WTC11 (cell line): ENCODE results near the gene GATB. TPM values are rescaled to one million over a fixed set of nuclear protein-coding genes. Genes with fewer than 3 reads are reported as not detected.

ENCODE experiments used
- ATAC-seq: fragments of 200-7000 bp; cut with Tn5 transposase; 2 replicates; pipeline ENCODE4 v1.10.0; 2021; ENCODE audit warnings: mild to moderate bottlenecking, moderate library complexity
- CTCF ChIA-PET: fragments of 300-600 bp; sonication (Branson Sonifier 250); formaldehyde crosslinking; loops from one replicate; lab custom pipeline; 2021; ENCODE audit warnings: antibody characterized with exemption; lab: Charles Lee
- POLR2A ChIA-PET: fragments of 350-600 bp; sonication (Branson Sonifier 250); formaldehyde crosslinking; loops from one replicate; lab custom pipeline; 2021; ENCODE audit warnings: antibody characterized with exemption; lab: Charles Lee
- DNase-seq: peaks from one replicate; pipeline ENCODE4 v3.0.0; 2021; ENCODE audit warnings: low spot score
- H3K27ac Mint-ChIP-seq: 2 replicates; pipeline ENCODE4 v1.8.0; 2021; ENCODE audit warnings: mixed read lengths
- H3K27me3 Mint-ChIP-seq: 2 replicates; pipeline ENCODE4 v1.8.0; 2021; ENCODE audit warnings: low read depth, mild to moderate bottlenecking, moderate library complexity, mixed read lengths
- H3K36me3 Mint-ChIP-seq: 2 replicates; pipeline ENCODE4 v1.8.0; 2021; ENCODE audit warnings: mixed read lengths
- H3K4me1 Mint-ChIP-seq: 2 replicates; pipeline ENCODE4 v1.8.0; 2022; ENCODE audit warnings: mixed read lengths
- H3K4me3 Mint-ChIP-seq: 2 replicates; pipeline ENCODE4 v1.8.0; 2021; ENCODE audit warnings: mild to moderate bottlenecking, moderate library complexity, mixed read lengths
- H3K9me3 Mint-ChIP-seq: 2 replicates; pipeline ENCODE4 v1.8.0; 2021; ENCODE audit warnings: mixed read lengths
- AFF4 ChIP-seq: sonication (generic); formaldehyde crosslinking; IDR thresholded peaks from 2 replicates; pipeline ENCODE4 v1.8.1; 2023; ENCODE audit warnings: mild to moderate bottlenecking, missing genetic modification reagents, borderline replicate concordance
- CREB1 ChIP-seq: sonication (generic); formaldehyde crosslinking; IDR thresholded peaks from 2 replicates; pipeline ENCODE4 v1.8.0; 2023; ENCODE audit warnings: mild to moderate bottlenecking, missing genetic modification reagents
- CREM ChIP-seq: sonication (generic); formaldehyde crosslinking; IDR thresholded peaks from 2 replicates; pipeline ENCODE4 v1.8.1; 2022; ENCODE audit warnings: mild to moderate bottlenecking, missing genetic modification reagents, moderate library complexity
- EMX1 ChIP-seq: fragments of 250-450 bp; sonication (Bioruptor Pico); IDR thresholded peaks from 2 replicates; pipeline ENCODE4 v1.8.0; 2021; ENCODE audit warnings: mild to moderate bottlenecking
- ERG ChIP-seq: fragments of 250-450 bp; sonication (Bioruptor Pico); IDR thresholded peaks from 2 replicates; pipeline ENCODE4 v1.8.0; 2021; ENCODE audit warnings: mild to moderate bottlenecking
- ESRRA ChIP-seq: sonication (generic); formaldehyde crosslinking; IDR thresholded peaks from 2 replicates; pipeline ENCODE4 v1.8.1; 2022; ENCODE audit warnings: mild to moderate bottlenecking, missing genetic modification reagents, borderline replicate concordance
- ETV6 ChIP-seq: sonication (generic); formaldehyde crosslinking; IDR thresholded peaks from 2 replicates; pipeline ENCODE4 v1.8.1; 2022; ENCODE audit warnings: mild to moderate bottlenecking, missing genetic modification reagents
- GABPB1 ChIP-seq: sonication (generic); formaldehyde crosslinking; IDR thresholded peaks from 2 replicates; pipeline ENCODE4 v1.8.1; 2023; ENCODE audit warnings: mild to moderate bottlenecking, missing genetic modification reagents
- HMGXB4 ChIP-seq: sonication (generic); formaldehyde crosslinking; IDR thresholded peaks from 2 replicates; pipeline ENCODE4 v1.8.1; 2023; ENCODE audit warnings: mild to moderate bottlenecking, moderate library complexity, missing genetic modification reagents
- JUN ChIP-seq: sonication (generic); formaldehyde crosslinking; IDR thresholded peaks from 2 replicates; pipeline ENCODE4 v1.8.0; 2023; ENCODE audit warnings: mild to moderate bottlenecking, missing genetic modification reagents
- NFE2L1 ChIP-seq: sonication (generic); formaldehyde crosslinking; IDR thresholded peaks from 2 replicates; pipeline ENCODE4 v1.8.1; 2023; ENCODE audit warnings: missing genetic modification reagents
- NR1H2 ChIP-seq: sonication (generic); formaldehyde crosslinking; IDR thresholded peaks from 2 replicates; pipeline ENCODE4 v1.9.0; 2021; ENCODE audit warnings: mild to moderate bottlenecking, moderate library complexity, missing genetic modification reagents
- PRRX2 ChIP-seq: fragments of 250-450 bp; sonication (Bioruptor Pico); IDR thresholded peaks from 2 replicates; pipeline ENCODE4 v1.8.0; 2021; ENCODE audit warnings: mild to moderate bottlenecking
- STAT6 ChIP-seq: sonication (generic); formaldehyde crosslinking; conservative IDR thresholded peaks from 2 replicates; pipeline ENCODE4 v1.8.1; 2023; ENCODE audit warnings: mild to moderate bottlenecking, low read depth, missing genetic modification reagents, moderate library complexity
- total RNA-seq: library from RNA; stranded (reverse); gene quantifications from 3 replicates; pipeline ENCODE4 v1.2.3, GENCODE V29; 2021
- TF ChIP-seq, protein P1 (sequence below): fragments of 250-450 bp; sonication (Bioruptor Pico); IDR thresholded peaks from 2 replicates; pipeline ENCODE4 v2.1.2; 2022; ENCODE audit warnings: mild to moderate bottlenecking, moderate library complexity
- TF ChIP-seq, protein P2 (sequence below): sonication (generic); formaldehyde crosslinking; IDR thresholded peaks from 2 replicates; pipeline ENCODE4 v1.8.1; 2022; ENCODE audit warnings: mild to moderate bottlenecking, missing genetic modification reagents, moderate library complexity, borderline replicate concordance
- TF ChIP-seq, protein P3 (sequence below): sonication (generic); formaldehyde crosslinking; IDR thresholded peaks from 2 replicates; pipeline ENCODE4 v1.8.1; 2022; ENCODE audit warnings: mild to moderate bottlenecking, moderate library complexity, missing genetic modification reagents
- TF ChIP-seq, protein P4 (sequence below): sonication (generic); formaldehyde crosslinking; IDR thresholded peaks from 2 replicates; pipeline ENCODE4 v1.8.0; 2022; ENCODE audit warnings: mild to moderate bottlenecking, missing genetic modification reagents
- TF ChIP-seq, protein P5 (sequence below): sonication (generic); formaldehyde crosslinking; IDR thresholded peaks from 2 replicates; pipeline ENCODE4 v1.8.1; 2022; ENCODE audit warnings: missing genetic modification reagents, borderline replicate concordance

Gene GATB
- total RNA-seq, 1 experiment from 2014 or later: 22.7 TPM

GRCh38 chr4:151807220-151807619, 46.4 kb upstream of the GATB start (continued):
- TF ChIP-seq, protein P1, sequence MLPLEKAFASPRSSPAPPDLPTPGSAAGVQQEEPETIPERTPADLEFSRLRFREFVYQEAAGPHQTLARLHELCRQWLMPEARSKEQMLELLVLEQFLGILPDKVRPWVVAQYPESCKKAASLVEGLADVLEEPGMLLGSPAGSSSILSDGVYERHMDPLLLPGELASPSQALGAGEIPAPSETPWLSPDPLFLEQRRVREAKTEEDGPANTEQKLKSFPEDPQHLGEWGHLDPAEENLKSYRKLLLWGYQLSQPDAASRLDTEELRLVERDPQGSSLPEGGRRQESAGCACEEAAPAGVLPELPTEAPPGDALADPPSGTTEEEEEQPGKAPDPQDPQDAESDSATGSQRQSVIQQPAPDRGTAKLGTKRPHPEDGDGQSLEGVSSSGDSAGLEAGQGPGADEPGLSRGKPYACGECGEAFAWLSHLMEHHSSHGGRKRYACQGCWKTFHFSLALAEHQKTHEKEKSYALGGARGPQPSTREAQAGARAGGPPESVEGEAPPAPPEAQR (CRISPR knock-in tag): no peak
- no peak for TF ChIP-seq NR1H2 (CRISPR knock-in tag)

DNA sequence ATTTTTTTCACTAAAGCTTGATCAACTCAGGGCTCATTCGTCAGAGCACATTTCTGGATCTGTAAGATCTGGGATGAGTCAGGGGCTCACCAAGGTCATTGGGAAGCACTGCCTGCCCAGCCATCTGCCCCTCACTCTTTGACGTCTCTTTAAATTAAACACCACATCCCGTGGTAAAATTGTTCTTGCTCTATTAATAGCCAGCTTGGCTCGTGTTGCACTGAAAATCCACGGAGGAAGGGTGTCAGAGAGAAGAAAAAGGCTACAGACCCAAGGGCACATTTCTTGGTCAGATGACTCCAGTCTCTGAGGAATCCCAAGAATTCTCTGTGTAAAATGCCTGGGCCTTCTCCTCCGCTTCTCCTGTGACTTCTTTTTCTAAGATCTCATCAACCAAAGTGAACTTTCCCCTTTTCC, 45.7 kb upstream of the GATB start:
- ATAC-seq (no peak), DNase-seq (no peak)
- POLR2A ChIA-PET: no interaction called here
- Mint-ChIP-seq H3K4me1 (peaks cover 27% of the 10 kb centered on the region), H3K4me3 (no peak overlapping the region), H3K27me3 (no peaks in the 10 kb centered on the region), H3K9me3 (peaks cover 6% of the 10 kb centered on the region; the same call in 1 of the 2 replicates), H3K27ac (no peak overlapping the region), H3K36me3 (no peaks in the 10 kb centered on the region)
- CTCF ChIA-PET: no interaction called here
- TF ChIP-seq, protein P2, sequence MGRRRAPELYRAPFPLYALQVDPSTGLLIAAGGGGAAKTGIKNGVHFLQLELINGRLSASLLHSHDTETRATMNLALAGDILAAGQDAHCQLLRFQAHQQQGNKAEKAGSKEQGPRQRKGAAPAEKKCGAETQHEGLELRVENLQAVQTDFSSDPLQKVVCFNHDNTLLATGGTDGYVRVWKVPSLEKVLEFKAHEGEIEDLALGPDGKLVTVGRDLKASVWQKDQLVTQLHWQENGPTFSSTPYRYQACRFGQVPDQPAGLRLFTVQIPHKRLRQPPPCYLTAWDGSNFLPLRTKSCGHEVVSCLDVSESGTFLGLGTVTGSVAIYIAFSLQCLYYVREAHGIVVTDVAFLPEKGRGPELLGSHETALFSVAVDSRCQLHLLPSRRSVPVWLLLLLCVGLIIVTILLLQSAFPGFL (CRISPR knock-in tag): no peak
- TF ChIP-seq ERG (CRISPR knock-in tag): no peak
- TF ChIP-seq NFE2L1 (CRISPR knock-in tag): no peak
- no peak for TF ChIP-seq JUN (CRISPR knock-in tag)
- no peak for TF ChIP-seq ESRRA
- TF ChIP-seq, protein P3, sequence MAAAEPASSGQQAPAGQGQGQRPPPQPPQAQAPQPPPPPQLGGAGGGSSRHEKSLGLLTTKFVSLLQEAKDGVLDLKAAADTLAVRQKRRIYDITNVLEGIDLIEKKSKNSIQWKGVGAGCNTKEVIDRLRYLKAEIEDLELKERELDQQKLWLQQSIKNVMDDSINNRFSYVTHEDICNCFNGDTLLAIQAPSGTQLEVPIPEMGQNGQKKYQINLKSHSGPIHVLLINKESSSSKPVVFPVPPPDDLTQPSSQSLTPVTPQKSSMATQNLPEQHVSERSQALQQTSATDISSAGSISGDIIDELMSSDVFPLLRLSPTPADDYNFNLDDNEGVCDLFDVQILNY: no peak
- no peak for TF ChIP-seq CREB1 (CRISPR knock-in tag)
- TF ChIP-seq HMGXB4 (CRISPR knock-in tag): no peak
- no peak for TF ChIP-seq ETV6
- TF ChIP-seq, protein P4, sequence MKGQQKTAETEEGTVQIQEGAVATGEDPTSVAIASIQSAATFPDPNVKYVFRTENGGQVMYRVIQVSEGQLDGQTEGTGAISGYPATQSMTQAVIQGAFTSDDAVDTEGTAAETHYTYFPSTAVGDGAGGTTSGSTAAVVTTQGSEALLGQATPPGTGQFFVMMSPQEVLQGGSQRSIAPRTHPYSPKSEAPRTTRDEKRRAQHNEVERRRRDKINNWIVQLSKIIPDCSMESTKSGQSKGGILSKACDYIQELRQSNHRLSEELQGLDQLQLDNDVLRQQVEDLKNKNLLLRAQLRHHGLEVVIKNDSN (CRISPR knock-in tag): no peak
- TF ChIP-seq PRRX2: no peak
- no peak for TF ChIP-seq STAT6 (CRISPR knock-in tag)
- no peak for TF ChIP-seq AFF4 (CRISPR knock-in tag)
- TF ChIP-seq, protein P5, sequence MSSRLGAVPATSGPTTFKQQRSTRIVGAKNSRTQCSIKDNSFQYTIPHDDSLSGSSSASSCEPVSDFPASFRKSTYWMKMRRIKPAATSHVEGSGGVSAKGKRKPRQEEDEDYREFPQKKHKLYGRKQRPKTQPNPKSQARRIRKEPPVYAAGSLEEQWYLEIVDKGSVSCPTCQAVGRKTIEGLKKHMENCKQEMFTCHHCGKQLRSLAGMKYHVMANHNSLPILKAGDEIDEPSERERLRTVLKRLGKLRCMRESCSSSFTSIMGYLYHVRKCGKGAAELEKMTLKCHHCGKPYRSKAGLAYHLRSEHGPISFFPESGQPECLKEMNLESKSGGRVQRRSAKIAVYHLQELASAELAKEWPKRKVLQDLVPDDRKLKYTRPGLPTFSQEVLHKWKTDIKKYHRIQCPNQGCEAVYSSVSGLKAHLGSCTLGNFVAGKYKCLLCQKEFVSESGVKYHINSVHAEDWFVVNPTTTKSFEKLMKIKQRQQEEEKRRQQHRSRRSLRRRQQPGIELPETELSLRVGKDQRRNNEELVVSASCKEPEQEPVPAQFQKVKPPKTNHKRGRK (CRISPR knock-in tag): no peak
- no peak for TF ChIP-seq CREM (CRISPR knock-in tag)
- no peak for TF ChIP-seq GABPB1 (CRISPR knock-in tag)
- TF ChIP-seq EMX1 (CRISPR knock-in tag): no peak
